UCSD-AML1 (cell line): ENCODE results near the gene CDHR1.

Experiments
- DNase-seq: peaks from one replicate; lab custom pipeline; 2025; ENCODE audit not compliant: unreplicated experiment; lab: John Stamatoyannopoulos, UW

The CDHR1 gene

DNA sequence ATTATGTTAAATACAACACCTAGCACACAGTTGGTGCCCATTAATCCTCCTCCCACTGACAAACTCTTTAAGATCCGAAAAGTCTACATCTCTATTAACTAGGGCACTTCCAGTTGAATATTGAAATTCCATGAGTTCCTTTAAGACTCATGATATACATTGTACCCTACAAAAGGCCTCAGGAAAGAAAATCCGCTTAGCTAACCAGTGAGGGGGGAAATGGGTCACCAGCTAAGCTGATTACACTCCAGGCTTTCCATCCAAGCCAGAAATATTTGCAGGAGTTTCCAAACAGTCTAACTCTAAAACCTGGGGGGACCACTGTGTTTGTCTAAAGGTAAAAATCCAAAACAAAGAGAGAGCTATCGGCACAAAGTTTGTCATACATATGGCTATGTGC, 32.3 kb downstream of the CDHR1 start:
- DNase-seq, result no peak

- DNase-seq, result no peak
These were observed 33.5 kb downstream of the CDHR1 start for GRCh38 chr10:84227810-84228209.

GRCh38 chr10:84230359-84230758, 36.0 kb downstream of the CDHR1 start:
- DNase-seq, result no peak

- no peak for DNase-seq
These were observed 38.0 kb downstream of the CDHR1 start for GRCh38 chr10:84232376-84232775.

- DNase-seq, result no peak
These were observed 39.6 kb downstream of the CDHR1 start for GRCh38 chr10:84233940-84234339.

DNA sequence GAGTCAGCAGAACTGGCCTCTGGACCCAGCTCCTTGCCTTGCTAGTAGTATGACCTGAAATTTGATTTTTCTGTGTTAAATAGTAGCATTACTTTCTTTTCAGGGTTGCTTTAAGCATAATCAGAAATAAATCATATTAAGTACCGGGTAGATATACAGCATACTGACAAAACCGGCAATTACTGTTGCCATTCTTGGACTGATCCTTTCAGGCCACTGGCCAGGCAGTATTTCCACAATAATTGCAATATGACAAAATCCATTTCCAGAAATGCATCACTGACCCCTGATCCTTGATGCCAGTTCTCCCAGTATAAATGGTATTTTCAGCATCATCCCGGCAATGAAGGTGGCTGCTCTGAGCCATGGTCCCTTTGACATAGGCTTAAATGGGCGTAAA, 40.1 kb downstream of the CDHR1 start:
- DNase-seq, result no peak

GRCh38 chr10:84235096-84235495, 40.8 kb downstream of the CDHR1 start:
- no peak for DNase-seq

DNA sequence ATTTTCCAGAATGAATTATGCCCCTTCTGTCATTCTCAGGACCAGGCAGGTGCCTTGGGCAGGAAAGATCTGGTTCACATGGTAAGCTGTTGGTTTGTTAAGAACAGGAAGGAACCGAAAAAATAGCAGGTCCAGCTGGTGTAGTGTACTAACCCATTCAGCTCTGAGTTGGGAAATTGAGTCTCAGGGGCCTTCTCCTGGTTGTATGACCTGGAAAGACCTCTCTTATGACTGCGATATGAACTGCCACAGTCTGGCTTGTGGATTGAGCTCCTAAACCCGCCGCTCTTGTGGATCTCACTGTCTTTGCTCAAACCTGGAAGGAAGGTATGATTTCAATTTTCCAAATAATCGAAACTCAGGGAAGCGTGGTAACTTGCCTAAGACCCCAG, 42.5 kb downstream of the CDHR1 start:
- DNase-seq, result no peak

DNA sequence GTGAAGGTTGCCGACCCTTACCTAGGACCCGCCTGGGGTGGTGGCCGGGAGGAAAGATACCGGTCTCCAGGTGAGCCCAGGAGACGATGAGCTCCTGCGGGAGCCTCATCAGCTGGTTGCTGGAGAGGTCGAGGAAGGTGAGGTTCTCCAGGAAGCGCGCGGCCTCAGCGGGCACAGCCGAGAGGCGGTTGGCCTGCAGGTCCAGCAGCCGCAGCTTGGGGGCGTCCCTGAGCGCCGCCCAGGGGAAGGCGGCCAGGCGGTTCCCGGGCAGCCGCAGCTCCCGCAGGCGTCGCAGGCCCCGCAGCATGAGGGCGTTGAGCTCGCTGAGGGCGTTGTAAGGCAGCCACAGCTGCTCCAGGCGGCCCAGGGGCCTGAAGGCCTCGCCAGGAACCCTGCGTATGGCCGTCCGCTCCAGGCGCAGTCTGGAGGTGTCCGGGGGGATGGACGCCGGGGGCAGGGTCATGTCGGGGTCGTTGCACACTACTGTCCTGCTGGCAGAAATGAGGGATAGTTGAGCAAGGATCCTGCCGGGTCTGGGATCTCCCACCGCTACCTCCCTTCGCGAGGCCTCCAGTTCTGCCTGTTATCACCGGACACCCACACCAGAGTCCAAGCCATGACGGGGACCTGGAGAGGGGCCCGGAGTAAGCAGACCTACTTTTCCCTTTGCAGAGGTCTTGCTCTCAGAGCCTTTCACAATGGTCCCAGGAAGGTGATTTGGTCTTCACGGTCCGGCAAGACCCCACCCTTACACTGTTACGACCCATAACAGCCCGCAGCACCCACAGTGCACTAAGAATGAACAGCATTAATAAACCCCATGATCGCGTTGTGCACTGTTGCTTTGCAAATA, 43.1 kb downstream of the CDHR1 start:
- DNase-seq, result no peak

- DNase-seq, result no peak
These were observed 44.6 kb downstream of the CDHR1 start for GRCh38 chr10:84238909-84239308.

DNA sequence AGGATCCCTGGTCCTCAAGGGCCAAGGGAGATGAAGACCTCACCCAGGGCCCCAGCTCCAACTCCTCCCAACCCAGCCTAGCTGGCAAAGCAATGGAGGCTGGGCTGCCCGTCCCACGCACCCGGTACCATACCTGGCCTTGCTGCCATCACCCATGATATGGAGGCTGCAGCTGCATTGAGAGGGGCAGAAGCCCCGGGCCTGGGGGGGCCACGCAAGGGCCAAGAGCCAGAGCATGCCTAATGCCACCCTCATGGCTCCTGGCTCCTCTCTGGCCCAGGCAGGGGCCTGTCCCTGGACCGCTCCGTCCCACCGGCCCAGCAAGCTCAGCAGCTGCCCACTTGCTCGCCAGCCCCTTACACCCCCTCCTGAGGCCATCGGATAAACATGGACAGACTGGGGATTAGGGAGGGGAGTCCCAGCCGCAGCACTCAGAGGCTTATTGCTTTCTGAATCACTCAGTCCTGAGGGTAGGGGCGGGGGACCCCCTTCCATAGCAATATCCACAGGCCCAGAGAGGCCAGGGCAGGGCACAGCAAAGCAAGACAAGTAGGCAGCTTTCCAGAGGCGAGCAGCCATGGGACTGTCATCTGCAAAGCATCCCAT, 47.0 kb downstream of the CDHR1 start, which contains the start of gene LRIT1:
TSS of gene LRIT1 (minus strand) at position 362 of the 606 bp plus-strand sequence. CDS start at position 255, 107 bp downstream.
- DNase-seq, result no peak

DNA sequence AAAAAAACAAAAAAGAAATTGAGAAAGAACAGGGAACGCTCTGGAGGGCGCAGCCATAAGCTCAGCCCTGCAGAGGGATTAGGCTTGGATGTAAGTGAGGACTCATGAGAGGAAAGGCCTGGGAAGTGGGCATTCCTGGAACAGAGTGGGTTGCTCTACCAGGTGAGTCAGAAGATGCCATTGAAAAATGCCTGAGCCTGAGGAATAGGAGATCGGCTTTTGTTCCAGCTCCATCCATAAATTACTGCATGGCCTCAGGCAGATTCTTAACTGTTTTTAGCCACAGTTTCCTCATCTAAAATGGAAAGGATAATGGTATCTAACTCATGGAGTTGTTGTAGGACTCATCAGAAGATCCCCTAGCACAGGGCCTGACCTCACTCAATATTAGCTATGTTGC, 49.4 kb downstream of the CDHR1 start:
- DNase-seq, result no peak

- DNase-seq, result no peak
These were observed 50.4 kb downstream of the CDHR1 start, which contains the start of gene RGR for GRCh38 chr10:84244651-84245270. Gene RGR, plus strand, starts transcription at chr10:84245053. Its CDS starts 38 bp downstream, at chr10:84245091.

DNA sequence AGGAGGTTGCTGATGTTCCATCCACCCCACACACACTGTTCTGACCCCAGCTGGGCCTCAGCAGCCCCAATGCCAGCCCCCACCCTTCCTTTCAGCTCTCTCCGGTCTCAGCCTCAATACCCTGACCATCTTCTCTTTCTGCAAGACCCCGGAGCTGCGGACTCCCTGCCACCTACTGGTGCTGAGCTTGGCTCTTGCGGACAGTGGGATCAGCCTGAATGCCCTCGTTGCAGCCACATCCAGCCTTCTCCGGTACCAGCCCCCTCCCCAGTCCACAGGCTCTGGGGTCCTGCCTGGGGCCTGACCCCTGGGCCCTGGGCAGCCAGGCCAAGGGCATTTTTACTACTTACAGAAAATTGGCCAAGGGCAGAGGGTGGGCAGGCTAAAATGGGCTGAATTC, 53.2 kb downstream of the CDHR1 start:
- no peak for DNase-seq

- DNase-seq, result no peak
These were observed 54.5 kb downstream of the CDHR1 start for GRCh38 chr10:84248794-84249193.

DNA sequence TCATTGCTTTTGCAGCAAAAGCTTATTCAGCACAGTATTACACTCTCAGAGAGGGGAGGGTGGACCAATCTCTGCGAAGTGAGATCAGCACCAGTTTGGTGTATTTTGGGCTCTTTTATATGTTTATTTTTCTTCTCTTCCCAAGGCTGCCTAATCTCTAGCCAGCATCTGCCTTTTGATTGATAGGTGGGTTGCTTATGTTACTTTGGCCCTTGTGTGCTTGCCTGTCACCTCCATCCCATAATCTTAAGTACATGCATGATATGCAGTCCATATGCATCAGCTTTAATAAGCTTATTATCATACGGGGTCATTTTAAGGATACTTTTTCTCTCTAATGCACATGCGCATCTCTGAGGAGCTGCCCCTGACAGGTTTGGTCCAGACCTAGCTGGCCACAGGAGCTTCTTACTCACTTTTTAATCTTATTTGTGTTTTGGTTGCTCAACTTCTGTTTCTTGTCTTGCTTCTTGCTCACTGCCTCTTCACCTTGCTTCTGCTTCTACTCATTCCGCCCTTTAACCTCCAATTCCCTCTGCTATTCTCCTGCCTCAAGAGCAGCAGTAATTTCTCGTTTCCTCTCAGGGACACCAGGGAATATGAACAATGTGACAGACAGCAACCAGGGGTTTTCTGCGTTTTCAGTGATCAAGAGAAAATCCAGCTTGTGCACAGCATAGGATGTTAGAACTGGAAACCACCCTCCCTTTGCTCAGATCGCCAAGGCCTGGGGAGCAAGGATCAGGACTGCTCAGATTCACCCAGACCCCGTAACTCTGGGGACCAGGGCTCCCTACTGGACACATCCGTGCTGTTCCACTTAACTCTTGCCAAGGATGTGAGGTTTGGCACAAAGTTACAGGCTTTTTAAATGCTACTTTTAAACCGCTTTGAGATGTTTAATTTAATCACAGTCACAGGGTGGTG, 60.5 kb downstream of the CDHR1 start:
- no peak for DNase-seq

GRCh38 chr10:84256510-84257342, 62.4 kb downstream of the CDHR1 start:
- peak; percentile 14 for DNase-seq

DNA sequence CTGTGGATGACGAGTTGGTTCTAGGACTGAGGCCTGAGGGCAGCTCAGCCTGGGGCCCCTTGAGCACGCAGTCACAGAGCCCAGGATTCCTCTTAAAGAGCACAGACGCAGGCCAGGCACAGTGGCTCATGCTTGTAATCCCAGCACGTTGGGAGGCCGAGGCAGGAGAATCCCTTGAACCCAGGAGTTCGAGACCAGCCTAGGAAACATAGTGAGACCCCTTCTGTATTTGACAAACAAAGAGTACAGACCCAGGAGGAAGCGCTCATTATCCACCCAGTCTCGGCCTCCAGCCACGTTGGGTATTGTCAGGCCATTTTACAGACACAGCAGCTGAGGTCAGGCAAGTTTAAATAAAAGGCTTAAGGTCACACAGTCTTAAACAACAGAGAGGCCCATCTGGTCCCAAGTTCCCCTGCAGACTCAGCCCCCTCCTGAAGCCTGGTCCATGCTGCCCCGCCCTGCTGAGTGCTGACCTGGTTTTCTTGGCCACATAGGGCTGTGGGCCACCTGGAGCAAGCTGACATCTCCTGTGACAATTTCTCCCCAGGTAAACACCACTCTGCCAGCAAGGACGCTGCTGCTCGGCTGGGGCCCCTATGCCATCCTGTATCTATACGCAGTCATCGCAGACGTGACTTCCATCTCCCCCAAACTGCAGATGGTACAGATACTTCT, 63.1 kb downstream of the CDHR1 start:
- DNase-seq, result no peak

DNA sequence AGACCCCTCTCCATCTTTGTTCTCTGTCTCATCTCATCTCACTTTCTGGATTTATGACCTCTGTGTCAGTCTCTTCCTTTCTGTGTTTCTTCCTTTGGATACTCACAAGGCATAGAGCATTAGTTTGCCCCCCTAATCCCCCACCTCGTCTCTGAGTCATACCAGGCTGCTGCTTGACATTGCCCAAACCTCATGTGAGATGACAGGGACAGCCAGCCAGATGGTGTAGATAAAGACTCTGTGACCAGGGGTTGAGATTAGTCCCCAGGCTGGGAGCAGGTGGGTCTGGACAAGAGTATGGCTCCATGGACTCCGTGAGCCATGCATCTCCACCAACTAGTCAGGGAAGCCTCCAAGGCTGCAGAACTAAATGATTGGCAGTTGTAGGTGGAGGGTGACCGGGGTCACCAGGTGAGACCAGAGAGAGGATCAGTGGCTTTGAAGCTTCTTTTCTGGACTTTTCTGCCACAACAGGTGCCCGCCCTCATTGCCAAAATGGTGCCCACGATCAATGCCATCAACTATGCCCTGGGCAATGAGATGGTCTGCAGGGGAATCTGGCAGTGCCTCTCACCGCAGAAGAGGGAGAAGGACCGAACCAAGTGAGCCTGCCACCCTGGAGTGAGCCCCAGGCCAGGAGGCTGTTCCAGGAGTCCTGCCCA, 63.8 kb downstream of the CDHR1 start:
- DNase-seq, result no peak
